DND-41 (cell line): ENCODE results near the gene PTMS.

Experiments
- ATAC-seq: fragments of 200-7000 bp; cut with Tn5 transposase; 3 replicates; pipeline ENCODE4 v1.9.1; 2021; ENCODE audit warnings: low read depth; ENCODE audit not compliant: insufficient read depth
- DNase-seq: peaks from one replicate; pipeline ENCODE4 v3.0.0-alpha.2; 2020
- H2AFZ ChIP-seq: 2 replicates; pipeline ENCODE4 v1.6.0; 2012; ENCODE audit warnings: low read depth, low read length
- H3K27ac ChIP-seq: 2 replicates; pipeline ENCODE4 v1.5.1; 2012; ENCODE audit warnings: low read length, inconsistent platforms
- H3K27me3 ChIP-seq: fragments of 200-600 bp; sonication (generic); 2 replicates; pipeline ENCODE4 v1.6.0; 2012; ENCODE audit warnings: low read length, mild to moderate bottlenecking, inconsistent platforms; ENCODE audit not compliant: insufficient read depth, poor library complexity
- H3K36me3 ChIP-seq: 2 replicates; pipeline ENCODE4 v1.5.1; 2012; ENCODE audit warnings: low read length, inconsistent platforms; ENCODE audit not compliant: insufficient read depth
- H3K4me1 ChIP-seq: 2 replicates; pipeline ENCODE4 v1.5.1; 2012; ENCODE audit warnings: mild to moderate bottlenecking, low read length; ENCODE audit not compliant: insufficient read depth
- H3K4me2 ChIP-seq: 2 replicates; pipeline ENCODE4 v1.6.0; 2012; ENCODE audit warnings: mild to moderate bottlenecking, moderate library complexity, low read length, inconsistent platforms; ENCODE audit not compliant: insufficient read depth
- H3K4me3 ChIP-seq, 2 experiments: fragments of 200-600 bp in 1 of 2; shearing (Covaris generic) in 1 of 2; 2 replicates each; pipeline ENCODE4 v1.5.1; 2012 to 2016; ENCODE audit warnings: inconsistent platforms in 2 of 2, low read length in 2 of 2, mild to moderate bottlenecking in 2 of 2, low read depth in 1 of 2, moderate library complexity in 1 of 2
- H3K79me2 ChIP-seq: 2 replicates; pipeline ENCODE4 v1.6.0; 2012; ENCODE audit warnings: low read length, inconsistent platforms; ENCODE audit not compliant: insufficient read depth
- H3K9ac ChIP-seq: 2 replicates; pipeline ENCODE4 v1.6.0; 2012; ENCODE audit warnings: low read depth, mild to moderate bottlenecking, inconsistent platforms, low read length, moderate library complexity
- H3K9me3 ChIP-seq: 2 replicates; pipeline ENCODE4 v1.5.1; 2012; ENCODE audit warnings: low read length, moderate library complexity, mild to moderate bottlenecking, inconsistent platforms; ENCODE audit not compliant: insufficient read depth, severe bottlenecking
- H4K20me1 ChIP-seq: 2 replicates; pipeline ENCODE4 v1.6.0; 2012; ENCODE audit warnings: low read length; ENCODE audit not compliant: insufficient read depth
- CTCF ChIP-seq: IDR thresholded peaks from 2 replicates; pipeline ENCODE4 v1.5.1; 2012; ENCODE audit warnings: borderline replicate concordance, low read length, moderate library complexity, mild to moderate bottlenecking; ENCODE audit not compliant: poor library complexity, severe bottlenecking; ENCODE audit errors: extremely low read depth
- EZH2 ChIP-seq: IDR thresholded peaks from 3 replicates; pipeline ENCODE4 v1.6.1; 2012; ENCODE audit warnings: borderline replicate concordance, low read depth, mild to moderate bottlenecking, moderate library complexity, low read length, inconsistent platforms; ENCODE audit not compliant: severe bottlenecking

The PTMS gene

DNA sequence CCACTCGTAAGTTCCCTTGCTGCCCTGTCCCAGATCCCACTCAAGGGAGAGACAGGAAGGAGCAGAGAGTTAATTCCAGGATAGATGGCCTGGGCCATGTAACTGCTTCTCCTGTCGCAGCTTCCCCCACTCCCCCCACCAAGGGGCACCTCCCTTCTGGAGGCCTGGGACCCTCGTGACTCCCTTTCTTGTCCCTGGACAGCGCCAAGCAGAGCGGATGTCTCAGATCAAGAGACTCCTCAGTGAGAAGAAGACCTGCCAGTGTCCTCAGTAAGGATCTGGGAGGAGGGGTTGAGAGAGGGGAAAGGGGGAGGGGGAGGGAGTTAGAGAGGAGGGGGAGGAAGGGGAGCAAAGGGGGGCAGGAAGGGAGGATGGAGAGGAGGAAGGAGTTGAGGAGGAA lies 52.5 kb downstream of the PTMS start:
- no peak overlapping the region for H3K27ac ChIP-seq
- H3K79me2 ChIP-seq, result no peaks in the 10 kb centered on the region
- H2AFZ ChIP-seq, result no peak overlapping the region
- H3K9me3 ChIP-seq, result no peaks in the 10 kb centered on the region
- TF ChIP-seq CTCF (no peak), EZH2 (no peak)
- ATAC-seq, result no peak
- H3K36me3 ChIP-seq, result no peaks in the 10 kb centered on the region
- DNase-seq, result no peak
- H3K9ac ChIP-seq, result no peak overlapping the region
- no peak overlapping the region for H3K4me2 ChIP-seq
- H3K4me3 ChIP-seq, result no peak overlapping the region
- peaks cover 16% of the 10 kb centered on the region for H3K4me1 ChIP-seq
- peaks cover 52% of the 10 kb centered on the region for H3K27me3 ChIP-seq
- peaks cover 4% of the 10 kb centered on the region for H4K20me1 ChIP-seq

DNA sequence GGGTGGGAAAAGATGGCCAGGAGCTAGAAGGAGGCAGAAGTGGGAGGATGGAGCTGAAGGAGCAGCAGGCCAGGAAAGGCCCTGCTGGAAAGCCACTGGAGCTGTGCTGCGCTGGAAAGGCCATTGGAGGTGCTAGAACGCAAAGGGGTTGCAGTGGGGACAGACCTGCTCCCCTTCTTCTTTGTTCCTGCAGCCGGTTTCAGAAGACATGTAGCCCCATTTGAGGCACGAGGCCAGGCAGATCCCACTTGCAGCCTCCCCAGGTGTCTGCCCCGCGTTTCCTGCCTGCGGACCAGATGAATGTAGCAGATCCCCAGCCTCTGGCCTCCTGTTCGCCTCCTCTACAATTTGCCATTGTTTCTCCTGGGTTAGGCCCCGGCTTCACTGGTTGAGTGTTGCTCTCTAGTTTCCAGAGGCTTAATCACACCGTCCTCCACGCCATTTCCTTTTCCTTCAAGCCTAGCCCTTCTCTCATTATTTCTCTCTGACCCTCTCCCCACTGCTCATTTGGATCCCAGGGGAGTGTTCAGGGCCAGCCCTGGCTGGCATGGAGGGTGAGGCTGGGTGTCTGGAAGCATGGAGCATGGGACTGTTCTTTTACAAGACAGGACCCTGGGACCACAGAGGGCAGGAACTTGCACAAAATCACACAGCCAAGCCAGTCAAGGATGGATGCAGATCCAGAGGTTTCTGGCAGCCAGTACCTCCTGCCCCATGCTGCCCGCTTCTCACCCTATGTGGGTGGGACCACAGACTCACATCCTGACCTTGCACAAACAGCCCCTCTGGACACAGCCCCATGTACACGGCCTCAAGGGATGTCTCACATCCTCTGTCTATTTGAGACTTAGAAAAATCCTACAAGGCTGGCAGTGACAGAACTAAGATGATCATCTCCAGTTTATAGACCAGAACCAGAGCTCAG lies 53.2 kb downstream of the PTMS start:
- Histone ChIP-seq H2AFZ (no peak overlapping the region), H4K20me1 (peaks cover 4% of the 10 kb centered on the region), H3K4me2 (no peak overlapping the region), H3K9ac (no peak overlapping the region), H3K79me2 (no peaks in the 10 kb centered on the region), H3K27ac (no peak overlapping the region), H3K4me1 (peaks cover 16% of the 10 kb centered on the region), H3K9me3 (no peaks in the 10 kb centered on the region), H3K27me3 (peaks cover 53% of the 10 kb centered on the region), H3K4me3 (no peak overlapping the region), H3K36me3 (no peaks in the 10 kb centered on the region)
- ATAC-seq (no peak), DNase-seq (no peak)
- TF ChIP-seq EZH2 (no peak), CTCF (no peak)

DNA sequence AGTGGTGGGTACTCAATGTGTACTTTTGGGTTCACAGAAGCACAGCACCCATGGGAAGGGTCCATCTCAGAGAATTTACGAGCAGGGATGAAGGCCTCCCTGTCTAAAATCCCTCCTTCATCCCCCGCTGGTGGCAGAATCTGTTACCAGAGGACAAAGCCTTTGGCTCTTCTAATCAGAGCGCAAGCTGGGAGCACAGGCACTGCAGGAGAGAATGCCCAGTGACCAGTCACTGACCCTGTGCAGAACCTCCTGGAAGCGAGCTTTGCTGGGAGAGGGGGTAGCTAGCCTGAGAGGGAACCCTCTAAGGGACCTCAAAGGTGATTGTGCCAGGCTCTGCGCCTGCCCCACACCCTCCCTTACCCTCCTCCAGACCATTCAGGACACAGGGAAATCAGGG lies 54.0 kb downstream of the PTMS start:
- Histone ChIP-seq H3K4me3 (no peak overlapping the region), H3K36me3 (no peaks in the 10 kb centered on the region), H3K4me2 (no peak overlapping the region), H4K20me1 (peaks cover 7% of the 10 kb centered on the region), H3K27ac (no peak overlapping the region), H3K9ac (no peak overlapping the region), H3K9me3 (no peaks in the 10 kb centered on the region), H3K79me2 (no peaks in the 10 kb centered on the region), H3K27me3 (peaks cover 51% of the 10 kb centered on the region), H3K4me1 (peaks cover 16% of the 10 kb centered on the region), H2AFZ (no peak overlapping the region)
- no peak for TF ChIP-seq CTCF
- DNase-seq (no peak), ATAC-seq (no peak)
